Measurements from ENCODE around the gene DMD. TPM values are rescaled to one million over a fixed set of nuclear protein-coding genes. Genes with fewer than 3 reads are reported as not detected.

DMD gene
- total RNA-seq, 4 donors from 2014 or later, result 27.7 to 54.7 (median 34.4) TPM

GRCh38 chrX:31931225-31931624 is 1280.1 kb downstream of the DMD start:
- DNase-seq (ENCODE audit: low spot score) (no peak), ATAC-seq (ENCODE audit: low FRiP score) (no peak)
- TF ChIP-seq, protein P1, sequence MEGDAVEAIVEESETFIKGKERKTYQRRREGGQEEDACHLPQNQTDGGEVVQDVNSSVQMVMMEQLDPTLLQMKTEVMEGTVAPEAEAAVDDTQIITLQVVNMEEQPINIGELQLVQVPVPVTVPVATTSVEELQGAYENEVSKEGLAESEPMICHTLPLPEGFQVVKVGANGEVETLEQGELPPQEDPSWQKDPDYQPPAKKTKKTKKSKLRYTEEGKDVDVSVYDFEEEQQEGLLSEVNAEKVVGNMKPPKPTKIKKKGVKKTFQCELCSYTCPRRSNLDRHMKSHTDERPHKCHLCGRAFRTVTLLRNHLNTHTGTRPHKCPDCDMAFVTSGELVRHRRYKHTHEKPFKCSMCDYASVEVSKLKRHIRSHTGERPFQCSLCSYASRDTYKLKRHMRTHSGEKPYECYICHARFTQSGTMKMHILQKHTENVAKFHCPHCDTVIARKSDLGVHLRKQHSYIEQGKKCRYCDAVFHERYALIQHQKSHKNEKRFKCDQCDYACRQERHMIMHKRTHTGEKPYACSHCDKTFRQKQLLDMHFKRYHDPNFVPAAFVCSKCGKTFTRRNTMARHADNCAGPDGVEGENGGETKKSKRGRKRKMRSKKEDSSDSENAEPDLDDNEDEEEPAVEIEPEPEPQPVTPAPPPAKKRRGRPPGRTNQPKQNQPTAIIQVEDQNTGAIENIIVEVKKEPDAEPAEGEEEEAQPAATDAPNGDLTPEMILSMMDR (IDR thresholded peaks at IDR 0.05), result no peak

DNA sequence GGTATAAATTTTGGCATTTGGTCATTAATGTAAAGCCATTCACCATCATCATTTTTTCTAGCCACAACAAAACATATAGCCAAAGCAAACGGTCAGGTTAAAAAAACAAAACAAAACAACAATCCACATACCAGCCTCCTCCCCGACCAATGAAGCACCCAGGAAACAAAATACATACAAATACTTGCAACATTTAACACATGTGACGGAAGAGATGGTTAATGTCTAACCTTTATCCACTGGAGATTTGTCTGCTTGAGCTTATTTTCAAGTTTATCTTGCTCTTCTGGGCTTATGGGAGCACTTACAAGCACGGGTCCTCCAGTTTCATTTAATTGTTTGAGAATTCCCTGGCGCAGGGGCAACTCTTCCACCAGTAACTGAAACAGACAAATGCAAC is 1282.0 kb downstream of the DMD start:
- ATAC-seq (ENCODE audit: low FRiP score), result no peak
- DNase-seq (ENCODE audit: low spot score), result no peak
- TF ChIP-seq, protein P1 (IDR thresholded peaks at IDR 0.05), result no peak

DNA sequence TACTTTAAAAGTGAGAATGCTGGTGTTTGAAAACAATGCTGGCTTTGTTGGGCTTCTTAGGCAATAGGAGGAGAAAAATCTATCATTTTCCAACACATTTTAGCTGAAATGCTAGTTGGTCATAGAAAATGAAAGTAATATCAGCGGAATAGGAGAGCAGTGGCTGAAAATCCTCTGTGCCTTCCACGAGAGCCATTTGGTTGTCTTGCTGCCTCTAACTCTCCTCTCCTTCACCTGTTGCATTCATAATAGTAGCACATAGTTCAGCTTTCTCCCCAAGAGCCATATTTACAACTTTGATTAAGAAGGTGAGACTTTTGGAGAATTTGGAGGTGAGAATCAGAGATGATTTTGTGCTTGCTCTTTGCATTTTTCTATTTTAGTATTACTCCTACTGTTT is 1290.1 kb downstream of the DMD start:
- ATAC-seq (ENCODE audit: low FRiP score) (no peak), DNase-seq (ENCODE audit: low spot score) (no peak)
- TF ChIP-seq, protein P1 (IDR thresholded peaks at IDR 0.05), result no peak

DNA sequence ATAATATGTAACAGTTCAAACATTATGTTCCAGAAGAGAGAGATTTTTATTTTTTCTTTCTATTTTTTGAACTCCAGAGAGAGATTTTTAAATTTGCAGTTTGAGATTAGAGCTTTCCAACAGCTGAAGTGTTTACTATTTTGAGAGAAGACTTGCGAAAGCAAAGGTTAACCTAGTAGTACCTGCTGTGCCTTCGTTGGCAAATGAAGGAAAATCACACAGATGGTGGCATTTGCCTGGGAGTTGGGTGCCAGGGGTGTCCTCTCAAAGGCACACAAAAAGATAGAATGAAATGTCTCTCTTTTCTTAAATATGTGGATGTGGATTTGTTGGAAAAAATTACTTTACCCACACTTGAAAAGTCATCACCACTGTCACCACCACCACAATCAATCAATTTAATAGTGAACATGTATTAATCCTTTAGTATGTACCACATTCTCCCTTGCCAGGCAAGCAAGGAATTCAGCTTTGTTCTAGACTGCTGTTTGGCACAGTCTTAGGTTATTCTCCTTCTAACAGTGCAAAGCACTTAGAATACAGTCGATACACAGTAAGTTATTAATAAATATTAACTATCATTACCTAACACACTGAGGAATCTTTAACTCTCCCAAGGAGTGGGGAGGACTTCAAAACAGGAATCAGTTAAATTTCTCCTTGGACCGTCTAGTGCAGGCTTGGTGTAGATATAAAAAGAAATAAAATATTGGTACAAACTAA is 1301.3 kb downstream of the DMD start:
- DNase-seq (ENCODE audit: low spot score) (no peak), ATAC-seq (ENCODE audit: low FRiP score) (no peak)
- TF ChIP-seq, protein P1 (IDR thresholded peaks at IDR 0.05), result no peak

DNA sequence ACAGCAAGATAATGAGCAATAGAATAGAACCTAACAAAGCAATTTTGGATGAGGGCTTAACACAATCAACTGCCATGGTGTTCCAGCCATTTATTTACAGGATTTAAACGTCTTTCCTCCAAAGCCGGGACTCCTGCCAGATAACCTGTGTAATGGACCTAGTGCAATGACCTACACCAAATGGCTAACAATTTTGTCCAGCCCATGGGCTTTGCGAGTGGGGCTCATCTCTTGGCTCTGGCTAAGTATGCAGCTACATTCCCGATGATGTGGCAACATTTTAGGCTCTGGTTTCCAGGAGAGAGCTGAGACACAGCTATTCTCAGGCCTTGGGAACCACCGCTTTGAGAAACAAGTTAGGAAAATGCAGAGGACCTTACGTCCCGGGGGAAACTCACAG is 1317.2 kb downstream of the DMD start:
- TF ChIP-seq, protein P1 (IDR thresholded peaks at IDR 0.05), result no peak
- ATAC-seq (ENCODE audit: low FRiP score) (no peak), DNase-seq (ENCODE audit: low spot score) (no peak)

- DNase-seq (ENCODE audit: low spot score) (no peak), ATAC-seq (ENCODE audit: low FRiP score) (no peak)
- TF ChIP-seq, protein P1 (IDR thresholded peaks at IDR 0.05), result no peak
Measured at GRCh38 chrX:31893525-31893924, 1317.8 kb downstream of the DMD start.

DNA sequence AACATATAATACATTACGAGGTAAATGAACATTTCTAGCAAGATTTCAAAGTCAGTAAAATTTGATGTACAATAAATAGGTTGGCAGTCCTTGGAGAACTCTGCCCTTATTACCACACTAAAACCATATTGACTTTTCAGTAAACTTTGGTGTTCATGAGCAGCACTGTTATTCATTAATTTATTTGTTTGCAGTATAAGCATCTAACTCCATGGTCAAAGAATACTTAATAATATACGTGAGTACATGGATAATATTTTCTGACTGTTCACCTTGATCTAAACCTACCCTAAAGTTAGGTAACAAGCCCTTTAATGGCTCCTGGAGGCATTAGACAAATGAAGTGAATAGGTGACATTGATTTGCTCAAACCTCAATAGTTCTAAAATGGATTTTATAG is 1322.3 kb downstream of the DMD start:
- TF ChIP-seq, protein P1 (IDR thresholded peaks at IDR 0.05), result no peak
- ATAC-seq (ENCODE audit: low FRiP score), result no peak
- no peak for DNase-seq (ENCODE audit: low spot score)
